PFSK-1 (cell line): ENCODE results near the gene PRXL2C.

Experiments used
- FOXP2 ChIP-seq: optimal IDR thresholded peaks from 2 replicates; pipeline ENCODE3; 2011; ENCODE audit warnings: borderline replicate concordance, control low read depth, inconsistent platforms; ENCODE audit not compliant: insufficient read depth; ENCODE audit errors: extremely low read length, extremely low read depth
- TAF1 ChIP-seq: IDR thresholded peaks from 2 replicates; pipeline ENCODE4 v1.6.1; 2012; ENCODE audit warnings: low read length, control low read depth, borderline replicate concordance; ENCODE audit not compliant: insufficient read depth

GRCh38 chr9:96644137-96644536 is 11.0 kb downstream of the PRXL2C start:
- TF ChIP-seq FOXP2 (no peak), TAF1 (no peak)
